Erythroblast (primary cell): ENCODE measurements around the gene TMEM209.
A peak's percentile ranks its signal among the peaks of the same experiment; 100 is the strongest.

ENCODE experiments used
- DNase-seq, 2 experiments: peaks; one replicate each; lab custom pipeline; 2025; lab: John Stamatoyannopoulos, UW
- GATA1 ChIP-seq: IDR thresholded peaks from 2 replicates; pipeline ENCODE4 v1.6.1; 2011; ENCODE audit warnings: low read depth, mild to moderate bottlenecking, control low read depth, low read length, moderate library complexity
- POLR2A ChIP-seq: IDR thresholded peaks from 2 replicates; pipeline ENCODE4 v1.6.1; 2011; ENCODE audit warnings: mild to moderate bottlenecking, low read length

Gene TMEM209

DNA sequence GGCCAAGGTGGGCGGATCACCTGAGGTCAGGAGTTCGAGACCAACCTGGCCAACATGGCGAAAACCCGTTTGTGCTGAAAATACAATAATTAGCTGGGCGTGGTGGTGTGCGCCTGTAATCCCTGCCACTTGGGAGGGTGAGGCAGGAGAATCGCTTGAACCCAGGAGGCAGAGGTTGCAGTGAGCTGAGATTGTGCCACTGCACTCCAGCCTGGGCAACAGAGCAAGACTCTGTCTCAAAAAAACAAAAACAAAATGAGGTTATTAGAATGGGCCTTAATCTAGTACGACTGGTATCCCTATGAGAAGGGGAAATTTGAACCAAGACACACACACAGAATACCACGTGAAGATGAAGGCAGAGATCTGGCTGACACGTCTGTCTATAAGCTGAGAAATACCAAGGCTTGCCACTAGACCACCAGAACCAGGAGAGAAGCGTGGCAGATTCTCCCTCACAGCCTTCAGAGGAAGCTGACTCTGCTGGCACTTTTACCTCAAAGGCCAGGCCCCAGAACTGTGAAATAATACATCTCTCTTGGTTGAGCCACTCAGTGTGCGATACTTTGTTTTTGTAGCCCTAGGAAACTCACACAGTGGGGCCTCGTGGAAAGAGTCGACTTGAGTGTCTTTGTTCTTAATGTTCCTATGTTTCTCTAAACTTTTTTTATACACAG lies 59.6 kb downstream of the TMEM209 start:
- no peak for DNase-seq
- TF ChIP-seq POLR2A (no peak), GATA1 (no peak)

- DNase-seq = no peak
- TF ChIP-seq POLR2A = no peak
- no peak for TF ChIP-seq GATA1
These were observed 60.7 kb downstream of the TMEM209 start for GRCh38 chr7:130144312-130145171.

DNA sequence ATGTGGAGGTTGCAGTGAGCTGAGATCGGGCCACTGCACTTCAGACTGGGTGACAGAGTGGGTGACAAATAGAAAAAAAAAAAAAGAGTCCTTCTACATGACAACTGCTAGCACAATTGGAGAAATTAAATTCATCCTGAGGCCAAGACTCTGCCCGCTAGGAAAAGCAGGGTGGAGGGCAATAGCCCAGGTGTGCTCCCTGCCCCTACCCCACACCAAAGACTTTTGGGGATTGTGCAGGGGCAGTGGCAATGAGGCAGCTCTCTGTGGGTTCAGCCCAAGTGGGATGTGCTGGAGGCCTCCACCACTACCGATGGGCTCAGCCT lies 61.3 kb downstream of the TMEM209 start:
- TF ChIP-seq GATA1 = no peak
- TF ChIP-seq POLR2A = no peak
- DNase-seq = no peak

- no peak for DNase-seq
- no peak for TF ChIP-seq GATA1
- TF ChIP-seq POLR2A = no peak
These were observed 61.9 kb downstream of the TMEM209 start for GRCh38 chr7:130143334-130143732.

- TF ChIP-seq GATA1 = no peak
- no peak for TF ChIP-seq POLR2A
- DNase-seq = no peak
These were observed 62.4 kb downstream of the TMEM209 start for GRCh38 chr7:130142654-130143333.

DNA sequence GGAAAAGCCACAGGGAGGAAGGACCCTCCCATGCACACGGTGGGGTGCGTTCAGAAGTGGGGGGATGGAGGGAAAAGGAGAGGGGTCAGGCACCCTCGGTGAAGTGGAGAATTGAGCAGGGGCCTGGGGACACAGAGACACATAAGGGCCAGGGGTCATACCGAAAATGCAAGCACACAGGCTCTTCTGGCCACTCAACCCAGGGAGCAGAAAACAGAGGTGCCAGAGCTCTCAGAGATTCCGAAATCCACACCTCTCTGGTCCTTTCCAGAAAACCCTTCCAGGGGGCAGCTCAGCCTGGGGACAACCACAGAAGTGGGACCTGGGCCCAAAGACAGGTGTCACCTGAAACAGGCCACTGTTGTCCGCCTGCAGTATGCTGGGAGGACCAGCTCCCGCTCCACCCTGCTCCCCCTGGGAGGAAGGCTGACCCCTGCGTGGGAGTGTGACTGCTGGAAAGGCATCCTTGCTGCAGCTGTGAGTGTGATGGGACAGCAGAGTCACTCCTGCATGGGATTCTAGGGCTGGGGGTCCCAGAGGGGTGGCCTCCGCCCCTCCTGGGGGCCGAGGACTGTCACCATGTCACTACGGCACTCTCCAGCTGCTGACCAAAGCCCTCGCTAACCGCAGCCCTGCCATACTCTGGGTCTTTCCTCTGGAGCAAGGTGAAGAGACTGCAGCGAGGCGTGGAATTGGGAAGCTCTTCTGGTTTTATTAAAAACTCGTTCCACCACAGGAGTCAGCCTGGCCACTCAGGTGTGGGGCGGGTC lies 63.1 kb downstream of the TMEM209 start:
- TF ChIP-seq POLR2A (no peak), GATA1 (no peak)
- DNase-seq = peak in 1 of 2 experiments; percentile 41

DNA sequence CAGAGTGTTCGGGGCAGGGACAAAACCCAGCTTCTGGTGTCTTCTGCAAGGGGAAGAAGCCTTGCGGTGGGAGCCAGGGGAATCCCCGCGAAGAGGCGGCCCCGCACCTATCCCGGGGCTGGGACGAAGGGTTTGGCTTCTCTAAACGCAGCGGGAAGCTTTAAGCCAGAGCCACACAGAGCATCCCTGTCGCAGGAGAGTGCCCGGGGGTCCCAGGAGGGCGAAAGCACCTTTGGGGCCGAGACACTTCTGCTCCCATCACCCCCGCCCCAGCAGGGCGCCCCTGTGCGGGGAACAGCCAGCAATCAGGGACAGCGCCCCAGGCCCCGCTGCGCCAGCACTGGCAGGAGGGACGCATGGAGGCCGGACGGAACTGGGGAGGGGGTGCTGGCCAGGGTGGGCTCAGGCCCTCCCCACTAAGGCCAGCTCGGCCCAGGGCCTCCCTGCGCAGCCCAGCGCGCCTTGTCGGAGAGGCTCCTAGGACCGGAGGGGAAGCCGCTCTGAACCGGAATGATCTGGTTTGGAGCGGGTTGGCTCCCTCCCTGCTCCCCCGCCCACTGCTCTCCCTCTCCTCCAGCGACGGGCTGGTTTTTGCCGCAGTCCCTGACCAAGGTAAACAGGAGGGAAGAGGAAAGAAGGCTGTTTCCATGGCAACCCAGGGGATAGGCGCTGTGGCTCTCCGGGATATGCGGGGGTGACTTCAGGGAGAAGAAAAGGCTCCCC lies 63.9 kb downstream of the TMEM209 start:
- DNase-seq = peak; percentile 85 to 89
- no peak for TF ChIP-seq GATA1
- peak; percentile 75 for TF ChIP-seq POLR2A

- TF ChIP-seq GATA1 (no peak), POLR2A (no peak)
- no peak for DNase-seq
These were observed 64.5 kb downstream of the TMEM209 start for GRCh38 chr7:130140551-130141160.

DNA sequence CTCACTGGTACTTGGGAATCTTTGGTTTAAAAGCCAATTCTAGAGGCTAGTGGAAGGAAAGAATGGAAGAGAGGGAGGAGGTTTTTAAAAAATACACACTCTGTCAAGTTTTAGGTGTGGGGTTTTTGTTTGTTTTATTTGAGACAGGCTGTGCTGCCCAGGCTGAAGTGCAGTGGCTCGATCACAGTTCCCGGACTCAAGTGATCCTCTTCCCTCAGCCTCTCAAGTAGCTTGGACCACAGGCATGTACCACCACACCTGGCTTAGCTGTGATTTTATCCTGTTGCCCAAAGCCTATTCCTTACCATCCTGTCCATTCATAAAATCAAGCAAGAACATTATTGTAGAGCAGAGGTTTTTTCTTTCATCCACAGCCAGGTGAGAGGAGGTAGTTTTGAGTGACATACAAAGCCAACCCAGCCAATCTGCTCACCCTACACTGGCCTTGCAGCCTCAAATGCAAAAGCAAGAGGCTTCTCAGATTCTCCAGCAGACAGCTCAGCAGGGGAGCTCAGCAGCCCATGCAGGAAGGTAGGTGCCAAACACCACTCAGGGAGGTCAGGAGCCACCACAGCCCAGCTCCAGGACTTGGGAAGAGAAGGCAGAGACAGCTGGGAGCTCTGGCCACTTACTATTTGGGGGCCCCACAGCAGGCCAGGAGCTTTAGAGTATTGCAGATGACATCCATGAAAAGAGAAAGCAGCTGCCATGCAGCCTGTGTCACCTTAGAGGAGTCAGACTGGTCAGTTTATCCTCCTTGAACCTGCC lies 65.8 kb downstream of the TMEM209 start:
- no peak for TF ChIP-seq POLR2A
- TF ChIP-seq GATA1 = no peak
- DNase-seq = no peak

DNA sequence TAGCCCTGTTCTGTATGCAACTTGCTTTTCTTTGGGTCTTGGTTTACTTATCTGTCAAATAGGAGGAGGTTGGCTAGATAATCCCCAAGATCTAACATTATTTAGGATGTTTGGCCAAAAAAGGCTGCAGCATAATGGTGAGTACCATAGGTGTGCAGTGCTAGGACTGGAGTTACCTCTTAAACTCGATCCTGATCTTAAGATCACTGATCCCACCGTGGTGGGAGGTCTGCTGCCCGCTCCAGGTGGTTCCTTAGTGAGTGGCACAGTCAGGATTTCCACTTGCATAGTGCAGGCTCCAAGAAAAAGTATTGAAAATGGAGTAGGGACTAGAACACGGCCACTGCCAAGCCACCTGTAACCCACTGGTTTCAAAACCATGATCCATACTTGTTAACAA lies 68.0 kb downstream of the TMEM209 start:
- no peak for DNase-seq
- TF ChIP-seq POLR2A (no peak), GATA1 (no peak)

- TF ChIP-seq POLR2A = no peak
- TF ChIP-seq GATA1 = no peak
These were observed 68.5 kb downstream of the TMEM209 start for GRCh38 chr7:130136579-130137167.

More at GRCh38 chr7:130136579-130137167, 68.5 kb downstream of the TMEM209 start:
- peak in 1 of 2 experiments; percentile 15 for DNase-seq
